Mesodermal cell (in vitro differentiated cells): ENCODE data around the gene WDR19.

Experiments
- H3K27ac ChIP-seq: 2 replicates; pipeline ENCODE4 v1.7.0; 2013; ENCODE audit warnings: mild to moderate bottlenecking, low read depth, low read length, moderate library complexity; ENCODE audit not compliant: severe bottlenecking
- H3K36me3 ChIP-seq: 2 replicates; pipeline ENCODE4 v1.7.1; 2013; ENCODE audit warnings: mild to moderate bottlenecking, low read length, moderate library complexity; ENCODE audit not compliant: control insufficient read depth, insufficient read depth
- H3K4me1 ChIP-seq: one replicate; pipeline ENCODE4 v1.7.1; 2013; ENCODE audit warnings: mild to moderate bottlenecking, low read length; ENCODE audit not compliant: insufficient read depth, control insufficient read depth, poor library complexity, severe bottlenecking
- H3K4me3 ChIP-seq: 2 replicates; pipeline ENCODE4 v1.7.0; 2013; ENCODE audit warnings: low read length, control low read depth, mild to moderate bottlenecking; ENCODE audit not compliant: insufficient read depth, poor library complexity, severe bottlenecking; ENCODE audit errors: extremely low read depth
- H3K9me3 ChIP-seq: 2 replicates; pipeline ENCODE4 v1.7.1; 2013; ENCODE audit warnings: mild to moderate bottlenecking, low read length, moderate library complexity; ENCODE audit not compliant: control insufficient read depth
- WGBS, 2 experiments: methylation state at CpG; one replicate each; pipeline ENCODE4 v1.1.5; 2013; ENCODE audit warnings: missing lambda C conversion rate in 2 of 2; ENCODE audit not compliant: insufficient coverage in 2 of 2; 5-methylcytosine and 5-hydroxymethylcytosine counted together

Gene WDR19

DNA sequence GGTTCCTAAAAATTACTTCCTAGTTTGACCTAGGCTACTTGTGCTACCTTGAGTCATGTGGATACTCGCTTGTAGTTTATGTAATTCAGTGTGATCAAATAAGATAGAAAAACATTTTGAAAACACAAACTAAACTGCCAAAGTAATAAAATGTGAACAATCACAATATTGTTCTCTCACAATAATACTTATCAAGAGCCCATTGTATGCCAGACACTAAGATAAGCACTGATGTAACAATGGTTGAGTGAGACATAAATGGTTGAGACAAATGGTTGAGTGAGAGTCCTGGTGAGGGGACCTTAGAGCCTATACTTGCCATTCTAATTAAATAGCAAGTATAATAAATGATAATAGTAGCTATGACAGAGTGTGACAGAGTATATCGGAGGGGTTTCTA, 142.1 kb downstream of the WDR19 start:
- no peaks in the 10 kb centered on the region for H3K4me1 ChIP-seq
- WGBS, 2 experiments: 100% methylated on average over 1 of the region's 2 CpGs
- H3K36me3 ChIP-seq: peaks cover 39% of the 10 kb centered on the region
- no peak overlapping the region for H3K27ac ChIP-seq
- H3K4me3 ChIP-seq: no peak overlapping the region
- H3K9me3 ChIP-seq: no peaks in the 10 kb centered on the region

DNA sequence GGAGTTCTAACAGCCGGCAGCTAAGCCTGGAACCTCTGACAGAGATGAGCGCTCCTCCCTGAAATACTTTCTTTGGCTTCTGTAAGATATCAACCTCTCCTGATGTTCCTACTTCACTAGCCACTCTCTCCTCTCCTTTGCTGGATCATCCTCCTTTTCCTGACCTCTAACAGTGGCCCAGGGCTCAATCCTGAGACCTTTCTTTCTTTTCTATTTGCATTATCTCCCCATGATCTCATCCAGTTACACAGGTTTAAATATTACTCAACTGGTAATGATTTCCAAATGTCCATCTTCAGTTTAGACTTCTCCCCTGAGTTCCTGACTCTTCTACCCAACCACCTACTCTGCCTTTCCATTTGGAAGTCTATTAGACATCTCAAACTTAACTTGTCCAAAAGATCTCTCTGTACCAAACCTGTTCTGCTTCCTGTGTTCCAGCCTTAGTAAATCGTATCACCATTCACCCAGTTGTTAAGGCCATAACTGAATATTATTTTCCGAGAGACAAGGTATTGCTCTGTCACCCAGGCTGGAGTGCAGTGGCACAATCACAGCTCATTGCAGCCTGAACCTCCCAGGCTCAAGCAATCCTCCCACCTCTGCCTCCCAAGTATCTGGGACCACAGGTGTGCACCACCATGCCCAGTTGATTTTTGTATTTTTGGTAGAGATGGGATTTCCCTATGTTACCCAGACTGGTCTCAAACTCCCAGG, 142.7 kb downstream of the WDR19 start:
- H3K9me3 ChIP-seq: no peaks in the 10 kb centered on the region
- H3K4me3 ChIP-seq: no peak overlapping the region
- peaks cover 39% of the 10 kb centered on the region for H3K36me3 ChIP-seq
- H3K27ac ChIP-seq: no peak overlapping the region
- no peaks in the 10 kb centered on the region for H3K4me1 ChIP-seq
- 63 to 90% methylated on average over 2 to 3 of the region's 4 CpGs for WGBS, 2 experiments

DNA sequence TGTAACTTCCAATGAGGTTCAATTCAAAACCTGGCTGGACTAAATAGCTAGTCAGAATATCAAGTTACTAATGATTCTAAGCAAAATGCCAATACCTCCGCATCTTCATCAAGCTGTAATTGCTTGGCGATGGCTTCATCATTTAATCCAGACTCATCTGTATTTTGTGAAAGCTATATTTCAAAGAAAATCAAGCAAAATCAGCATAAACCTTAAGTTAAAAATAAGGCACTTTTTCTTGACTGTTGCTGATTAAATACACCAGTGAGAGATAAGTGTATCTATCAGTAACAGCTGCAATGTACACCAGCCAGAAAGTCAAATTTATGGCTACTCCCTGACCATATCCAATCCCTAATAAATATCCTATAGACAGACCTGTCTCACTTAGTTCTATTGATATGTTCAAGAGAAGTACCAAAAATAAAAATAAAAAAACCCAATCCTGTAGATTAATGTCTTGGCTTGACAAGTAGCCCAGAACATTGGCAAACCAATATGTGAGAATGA, 144.2 kb downstream of the WDR19 start:
- Histone ChIP-seq H3K4me1 (no peaks in the 10 kb centered on the region), H3K4me3 (no peak overlapping the region), H3K27ac (no peak overlapping the region), H3K9me3 (no peaks in the 10 kb centered on the region), H3K36me3 (peaks cover 31% of the 10 kb centered on the region)
- WGBS, 2 experiments: 100% methylated on average over 1 of the region's 2 CpGs; no CpG with 5 or more reads in 1 of the 2 experiments

DNA sequence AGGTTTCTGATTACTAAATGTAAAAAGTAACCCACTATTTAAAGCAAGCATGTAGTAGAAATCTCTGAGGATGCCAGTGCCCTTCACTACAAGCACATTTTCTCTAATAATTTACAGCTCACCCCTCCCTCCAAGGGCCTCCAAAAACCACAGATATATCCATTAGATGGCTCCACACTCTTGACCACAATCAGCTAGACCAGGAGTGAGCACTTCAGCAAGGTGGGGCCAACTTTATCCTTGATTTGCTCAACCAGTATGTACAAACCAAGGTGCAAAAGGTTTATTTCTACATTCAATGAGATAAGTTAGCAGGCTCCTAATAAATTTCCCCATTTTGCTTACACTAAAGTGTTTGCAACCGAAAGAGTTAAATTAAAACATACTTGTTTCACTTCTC, 148.0 kb downstream of the WDR19 start:
- 91 to 100% methylated on average over 1 of the region's 1 CpG for WGBS, 2 experiments
- Histone ChIP-seq H3K9me3 (no peaks in the 10 kb centered on the region), H3K27ac (no peak overlapping the region), H3K36me3 (peaks cover 18% of the 10 kb centered on the region), H3K4me1 (no peaks in the 10 kb centered on the region), H3K4me3 (no peak overlapping the region)

DNA sequence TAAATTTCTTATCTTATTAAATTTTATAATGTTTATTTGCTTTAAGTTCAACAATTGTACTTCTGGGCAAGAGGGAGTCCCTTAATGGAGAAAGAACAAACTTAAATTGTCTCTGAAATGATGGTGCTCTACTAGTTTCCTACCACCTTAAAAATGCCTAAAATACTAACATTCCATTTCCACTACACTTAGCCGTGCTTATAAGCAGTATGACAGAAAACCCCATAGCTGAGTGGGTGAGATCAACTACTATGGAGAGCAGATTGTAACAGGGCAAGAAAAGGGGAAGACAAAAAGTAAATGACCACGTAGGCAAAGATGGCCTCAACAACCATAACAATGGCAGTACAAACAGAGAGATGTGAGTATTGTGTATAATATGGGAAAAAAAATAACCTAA, 148.9 kb downstream of the WDR19 start:
- Histone ChIP-seq H3K27ac (no peak overlapping the region), H3K9me3 (no peaks in the 10 kb centered on the region), H3K4me3 (no peak overlapping the region), H3K4me1 (no peaks in the 10 kb centered on the region), H3K36me3 (peaks cover 10% of the 10 kb centered on the region)
- WGBS, 2 experiments: no CpG with 5 or more reads among the region's 2 CpGs
